Measurements from ENCODE around the gene CALR.

- TF ChIP-seq POLR2A (IDR thresholded peaks at IDR 0.05) (peak in 1 of 2 donors; percentile 17), CTCF (IDR thresholded peaks at IDR 0.05) (peak in 3 of 6 experiments; percentile 25 to 59 (median 28))
Measured at GRCh38 chr19:12938779-12939601, 581 bp downstream of the CALR start.

Data from adrenal gland (tissue), 5 donors.